HepG2 (cell line): ENCODE measurements around the gene FOXN3. TPM values are rescaled to one million over a fixed set of nuclear protein-coding genes. Genes with fewer than 3 reads are reported as not detected.

Source experiments
- ATAC-seq: fragments of 200-7000 bp; cut with Tn5 transposase; 3 replicates; pipeline ENCODE4 v1.9.1; 2020; ENCODE audit warnings: mild to moderate bottlenecking, moderate library complexity
- BruUV-seq: library from RNA; stranded (reverse); fragments of 400-500 nt; replicated peaks from 2 replicates; lab custom pipeline; 2021; lab: Mats Ljungman, UMichigan
- CTCF ChIA-PET: fragments of 300-600 bp; formaldehyde crosslinking; extraction: SDS; loops from one replicate; lab custom pipeline; 2021; ENCODE audit warnings: low total read pairs, inconsistent platforms, low intra/inter-chr PET ratio; lab: Yijun Ruan, JAX
- POLR2A ChIA-PET: fragments of 350-600 bp; sonication (Branson Sonifier 250); formaldehyde crosslinking; loops from one replicate; lab custom pipeline; 2020; ENCODE audit warnings: antibody characterized with exemption, inconsistent platforms; lab: Yijun Ruan, JAX
- DNase-seq: peaks from one replicate; pipeline ENCODE4 v3.0.0-alpha.2; 2015; ENCODE audit warnings: low spot score
- FAIRE-seq: peaks from 3 replicates; lab custom pipeline; 2011; peaks lifted over from hg19 to GRCh38; lab: Jason Lieb, UNC
- H2AFZ ChIP-seq: one replicate; pipeline ENCODE4 v1.6.1; 2011; ENCODE audit warnings: low read length, inconsistent platforms
- H3K27ac ChIP-seq: fragments of 300-600 bp; 3 replicates; pipeline ENCODE4 v1.8.0; 2011; ENCODE audit warnings: mixed run types, mild to moderate bottlenecking, mixed read lengths, low read length, inconsistent platforms; ENCODE audit not compliant: insufficient read depth; ENCODE audit errors: extremely low read length
- H3K27me3 ChIP-seq, 2 experiments: fragments of 200-600 bp in 1 of 2; 2 replicates in 1 of 2; 3 replicates in 1 of 2; pipeline versions ENCODE4 v1.6.0 to v1.8.0; 2011; ENCODE audit warnings: low read length in 2 of 2, mild to moderate bottlenecking in 2 of 2, moderate library complexity in 2 of 2, inconsistent platforms in 1 of 2; ENCODE audit not compliant: insufficient read depth in 2 of 2, control insufficient read depth in 1 of 2
- H3K36me3 ChIP-seq, 2 experiments: fragments of 200-600 bp in 1 of 2; replicated peaks in 1 of 2; 2 replicates in 1 of 2; 3 replicates in 1 of 2; pipeline versions ENCODE4 v1.5.1 to v1.8.0; 2011; ENCODE audit warnings: low read length in 2 of 2, inconsistent platforms in 1 of 2; ENCODE audit not compliant: insufficient read depth in 2 of 2, control insufficient read depth in 1 of 2
- H3K4me1 ChIP-seq: 2 replicates; pipeline ENCODE4 v1.5.1; 2012; ENCODE audit warnings: low read length, inconsistent platforms; ENCODE audit not compliant: insufficient read depth
- H3K4me2 ChIP-seq: 2 replicates; pipeline ENCODE4 v1.6.0; 2011; ENCODE audit warnings: low read depth, low read length, inconsistent platforms
- H3K4me3 ChIP-seq, 3 experiments: fragments of 200-600 bp in 1 of 3; sonication (generic), shearing (Covaris generic) in 1 of 3; replicated peaks in 1 of 3; 2 replicates each; pipeline ENCODE4 v1.5.1; 2011 to 2016; ENCODE audit warnings: low read length in 3 of 3, inconsistent platforms in 2 of 3, low read depth in 2 of 3, mild to moderate bottlenecking in 2 of 3, control low read depth in 1 of 3, mixed read lengths in 1 of 3; ENCODE audit not compliant: insufficient read depth in 1 of 3
- H3K79me2 ChIP-seq: one replicate; pipeline ENCODE4 v1.6.1; 2011; ENCODE audit warnings: low read length, inconsistent platforms; ENCODE audit not compliant: insufficient read depth
- H3K9ac ChIP-seq: 2 replicates; pipeline ENCODE4 v1.6.0; 2011; ENCODE audit warnings: mild to moderate bottlenecking, low read depth, low read length, inconsistent platforms; ENCODE audit not compliant: insufficient read depth
- H3K9me3 ChIP-seq: 2 replicates; pipeline ENCODE4 v1.5.1; 2012; ENCODE audit warnings: mild to moderate bottlenecking, low read length
- H4K20me1 ChIP-seq: 2 replicates; pipeline ENCODE4 v1.6.0; 2011; ENCODE audit warnings: inconsistent platforms, mild to moderate bottlenecking, low read length, moderate library complexity; ENCODE audit not compliant: insufficient read depth
- FOXM1 ChIP-seq: sonication (generic); formaldehyde crosslinking; IDR thresholded peaks from 2 replicates; pipeline ENCODE4 v1.5.0; 2020; ENCODE audit warnings: missing genetic modification reagents
- HBP1 ChIP-seq: IDR thresholded peaks from 2 replicates; pipeline ENCODE4 v1.6.1; 2016; ENCODE audit warnings: low read depth, control low read depth
- ZC3H13 ChIP-seq: sonication (generic); formaldehyde crosslinking; IDR thresholded peaks from 2 replicates; pipeline ENCODE4 v1.8.1; 2023; ENCODE audit warnings: mild to moderate bottlenecking, missing genetic modification reagents, moderate library complexity
- ZNF121 ChIP-seq: sonication (generic); formaldehyde crosslinking; IDR thresholded peaks from 2 replicates; pipeline ENCODE4 v1.5.0; 2020; ENCODE audit warnings: mild to moderate bottlenecking, missing genetic modification reagents
- ZNF232 ChIP-seq: sonication (generic); formaldehyde crosslinking; IDR thresholded peaks from 2 replicates; pipeline ENCODE4 v1.4.0; 2020; ENCODE audit warnings: missing genetic modification reagents, borderline replicate concordance
- ZNF629 ChIP-seq: sonication (generic); formaldehyde crosslinking; conservative IDR thresholded peaks from 2 replicates; pipeline ENCODE4 v1.5.0; 2020; ENCODE audit warnings: missing genetic modification reagents
- ZNF691 ChIP-seq: sonication (generic); formaldehyde crosslinking; IDR thresholded peaks from 2 replicates; pipeline ENCODE4 v1.4.0; 2020; ENCODE audit warnings: missing genetic modification reagents, low read depth, mild to moderate bottlenecking, borderline replicate concordance
- ZNF720 ChIP-seq: sonication (generic); formaldehyde crosslinking; IDR thresholded peaks from 2 replicates; pipeline ENCODE4 v1.4.0; 2020; ENCODE audit warnings: missing genetic modification reagents
- ZNF776 ChIP-seq: sonication (generic); formaldehyde crosslinking; IDR thresholded peaks from 2 replicates; pipeline ENCODE4 v1.4.0; 2020; ENCODE audit warnings: mild to moderate bottlenecking, missing genetic modification reagents
- WGBS: methylation state at CpG from one replicate; pipeline ENCODE4 v1.1.6; 2017; ENCODE audit warnings: low lambda C conversion rate; 5-methylcytosine and 5-hydroxymethylcytosine counted together
- in situ Hi-C: cut with HindIII; loops from 2 replicates; pipeline ENCODE4 v1.10.0; 2017; ENCODE audit warnings: low pct_unique_long_range_greater_than_20kb; ENCODE audit not compliant: extremely low pct_ligation_motif_present
- intact Hi-C: fragments of 100-400 bp; cut with micrococcal nuclease; formaldehyde crosslinking; loops from one replicate; pipeline ENCODE4 v1.10.0; 2022; ENCODE audit not compliant: unreplicated experiment
- polyA plus RNA-seq, 8 experiments: library from polyadenylated mRNA; depleted of rRNA in 3 of 8; stranded (reverse) in 7 of 8; unstranded in 1 of 8; fragments of >200 nt; fragmentation: Illumina TruSeq in 4 of 8; extraction: Trizol in 4 of 8; gene quantifications; 2 replicates each; pipeline versions ENCODE4 v1.2.1 to v1.2.3, GENCODE V29; 2011 to 2016; ENCODE audit warnings: low read depth in 4 of 8, missing spikeins in 1 of 8, mixed read lengths in 1 of 8; ENCODE audit not compliant: insufficient read depth in 1 of 8
- total RNA-seq, 5 experiments: library from RNA; depleted of rRNA; stranded (reverse); fragments of >200 nt; fragmentation: Illumina TruSeq; extraction: Trizol; gene quantifications; 2 replicates each; pipeline ENCODE4 v1.2.3, GENCODE V29; 2016; ENCODE audit warnings: low read depth in 1 of 5
- TF ChIP-seq, protein P1 (sequence below): sonication (generic); formaldehyde crosslinking; IDR thresholded peaks from 2 replicates; pipeline ENCODE4 v1.4.0; 2020; ENCODE audit warnings: missing genetic modification reagents

The FOXN3 gene
- total and polyA plus RNA-seq, 2 of the 13 experiments (the other 11 are each of a cell fraction or from before 2014, with no cell fraction given) = 32.4 to 70.2 TPM

DNA sequence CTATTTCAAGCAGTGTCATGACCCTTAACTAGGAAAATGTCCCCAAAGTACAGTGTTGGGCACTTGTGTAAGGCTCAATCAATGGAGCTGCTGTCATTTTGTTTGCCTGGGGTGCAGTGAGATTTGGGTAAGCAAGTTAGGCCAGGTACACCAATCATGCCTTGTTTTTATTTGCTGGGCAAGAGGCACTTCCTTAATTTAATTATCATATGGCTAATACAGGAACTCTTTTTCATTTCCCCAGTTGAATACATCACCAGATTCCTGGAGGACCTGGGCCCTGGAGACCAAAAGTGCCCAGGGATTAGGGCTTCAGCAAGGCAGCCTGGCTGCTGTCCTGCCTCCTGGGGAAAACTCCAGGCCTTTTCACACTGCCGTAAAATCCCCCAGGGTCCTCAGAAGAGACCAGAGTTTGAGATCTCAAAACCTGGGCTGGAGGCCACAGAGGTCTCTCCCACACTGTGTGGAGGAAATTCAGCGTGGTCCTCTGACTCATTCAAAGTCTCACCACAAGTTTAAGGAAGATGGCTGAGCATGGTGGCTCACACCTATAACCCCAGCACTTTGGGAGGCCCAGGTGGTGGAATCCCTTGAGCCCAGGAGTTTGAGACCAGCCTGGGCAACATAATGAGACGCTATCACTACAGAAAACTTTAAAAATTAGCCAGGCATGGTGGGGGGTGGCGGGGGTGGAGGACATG is 28.4 kb upstream of the FOXN3 start (continued):
- TF ChIP-seq, protein P1, sequence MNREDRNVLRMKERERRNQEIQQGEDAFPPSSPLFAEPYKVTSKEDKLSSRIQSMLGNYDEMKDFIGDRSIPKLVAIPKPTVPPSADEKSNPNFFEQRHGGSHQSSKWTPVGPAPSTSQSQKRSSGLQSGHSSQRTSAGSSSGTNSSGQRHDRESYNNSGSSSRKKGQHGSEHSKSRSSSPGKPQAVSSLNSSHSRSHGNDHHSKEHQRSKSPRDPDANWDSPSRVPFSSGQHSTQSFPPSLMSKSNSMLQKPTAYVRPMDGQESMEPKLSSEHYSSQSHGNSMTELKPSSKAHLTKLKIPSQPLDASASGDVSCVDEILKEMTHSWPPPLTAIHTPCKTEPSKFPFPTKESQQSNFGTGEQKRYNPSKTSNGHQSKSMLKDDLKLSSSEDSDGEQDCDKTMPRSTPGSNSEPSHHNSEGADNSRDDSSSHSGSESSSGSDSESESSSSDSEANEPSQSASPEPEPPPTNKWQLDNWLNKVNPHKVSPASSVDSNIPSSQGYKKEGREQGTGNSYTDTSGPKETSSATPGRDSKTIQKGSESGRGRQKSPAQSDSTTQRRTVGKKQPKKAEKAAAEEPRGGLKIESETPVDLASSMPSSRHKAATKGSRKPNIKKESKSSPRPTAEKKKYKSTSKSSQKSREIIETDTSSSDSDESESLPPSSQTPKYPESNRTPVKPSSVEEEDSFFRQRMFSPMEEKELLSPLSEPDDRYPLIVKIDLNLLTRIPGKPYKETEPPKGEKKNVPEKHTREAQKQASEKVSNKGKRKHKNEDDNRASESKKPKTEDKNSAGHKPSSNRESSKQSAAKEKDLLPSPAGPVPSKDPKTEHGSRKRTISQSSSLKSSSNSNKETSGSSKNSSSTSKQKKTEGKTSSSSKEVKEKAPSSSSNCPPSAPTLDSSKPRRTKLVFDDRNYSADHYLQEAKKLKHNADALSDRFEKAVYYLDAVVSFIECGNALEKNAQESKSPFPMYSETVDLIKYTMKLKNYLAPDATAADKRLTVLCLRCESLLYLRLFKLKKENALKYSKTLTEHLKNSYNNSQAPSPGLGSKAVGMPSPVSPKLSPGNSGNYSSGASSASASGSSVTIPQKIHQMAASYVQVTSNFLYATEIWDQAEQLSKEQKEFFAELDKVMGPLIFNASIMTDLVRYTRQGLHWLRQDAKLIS (CRISPR knock-in tag) = no peak
- no peak for TF ChIP-seq ZNF720 (CRISPR knock-in tag)
- TF ChIP-seq ZNF232 (CRISPR knock-in tag) = no peak
- TF ChIP-seq ZC3H13 (CRISPR knock-in tag) = no peak
- TF ChIP-seq, all 625 proteins: peak for 0

- Histone ChIP-seq H3K27ac (no peak overlapping the region), H3K4me2 (no peak overlapping the region), H3K79me2 (no peaks in the 10 kb centered on the region), H3K9me3 (no peaks in the 10 kb centered on the region), H3K27me3 (no peaks in the 10 kb centered on the region), H3K4me1 (peaks cover 6% of the 10 kb centered on the region; the same call in 1 of the 2 replicates), H2AFZ (no peak overlapping the region), H3K9ac (no peak overlapping the region), H3K36me3 (no peaks in the 10 kb centered on the region; a peak in 1 of 5 replicates), H3K4me3 (no peak overlapping the region), H4K20me1 (no peaks in the 10 kb centered on the region)
- in situ Hi-C loops (no loop called here), intact Hi-C loops (no loop called here)
- POLR2A ChIA-PET = no interaction called here
- CTCF ChIA-PET = no interaction called here
- DNase-seq = no peak
- ATAC-seq = no peak
- whole genome bisulfite sequencing = 96% methylated on average over 10 of the region's 10 CpGs
- no TSS peak for BruUV-seq
- FAIRE-seq = no peak
- TF ChIP-seq ZNF691 (no peak), HBP1 (CRISPR knock-in tag) (no peak), ZNF776 (no peak), ZNF629 (CRISPR knock-in tag) (no peak), ZNF121 (CRISPR knock-in tag) (peak; percentile 76), FOXM1 (CRISPR knock-in tag) (no peak)
Measured at GRCh38 chr14:89444516-89445125, 27.6 kb upstream of the FOXN3 start.
